Suprapubic skin (tissue), 4 donors: ENCODE data around the gene LRRC27. TPM values are rescaled to one million over a fixed set of nuclear protein-coding genes. Genes with fewer than 3 reads are reported as not detected.

Experiments
- DNase-seq, 2 donors: peaks; one replicate each; pipeline ENCODE4 v3.0.0-alpha.2; 2019; ENCODE audit warnings: low spot score in 2 of 2
- H3K27ac ChIP-seq: fragments of 200-600 bp; sonication (generic); one replicate; pipeline ENCODE4 v1.5.1; 2019
- H3K27me3 ChIP-seq: fragments of 200-600 bp; sonication (generic); one replicate; pipeline ENCODE4 v1.5.1; 2019
- H3K36me3 ChIP-seq: fragments of 200-600 bp; sonication (generic); one replicate; pipeline ENCODE4 v1.5.1; 2019
- H3K4me1 ChIP-seq: fragments of 200-600 bp; sonication (generic); one replicate; pipeline ENCODE4 v1.5.1; 2019
- H3K4me3 ChIP-seq: fragments of 200-600 bp; sonication (generic); one replicate; pipeline ENCODE4 v1.5.1; 2019; ENCODE audit warnings: mild to moderate bottlenecking
- H3K9me3 ChIP-seq: fragments of 200-600 bp; sonication (generic); one replicate; pipeline ENCODE4 v1.5.1; 2019
- EP300 ChIP-seq: sonication (generic); formaldehyde crosslinking; IDR thresholded peaks from one replicate; pipeline ENCODE4 v1.6.1; 2017; ENCODE audit warnings: antibody characterized with exemption
- POLR2A ChIP-seq, 2 donors: fragments of 450-650 bp; IDR thresholded peaks; one replicate each; pipeline ENCODE4 v1.6.1; 2017; ENCODE audit warnings: antibody characterized with exemption in 2 of 2, mild to moderate bottlenecking in 2 of 2, moderate library complexity in 2 of 2
- POLR2AphosphoS5 ChIP-seq, 3 donors: sonication (generic); formaldehyde crosslinking; IDR thresholded peaks; one replicate each; pipeline ENCODE4 v1.6.1; 2017; ENCODE audit warnings: antibody characterized with exemption in 3 of 3
- WGBS: methylation state at CpG from one replicate; pipeline ENCODE4 v1.1.5; 2018; 5-methylcytosine and 5-hydroxymethylcytosine counted together
- total RNA-seq, 4 donors: library from RNA; depleted of rRNA; stranded (reverse); fragments of >200 nt; gene quantifications; one replicate each; pipeline ENCODE4 v1.1.0, GENCODE V29; 2016
- TF ChIP-seq, protein P1 (sequence below), 2 donors: fragments of 200-600 bp in 1 of 2; fragments of 450-650 bp in 1 of 2; sonication (generic) in 1 of 2; IDR thresholded peaks; one replicate each; pipeline ENCODE4 v1.5.1; 2016 to 2019; ENCODE audit warnings: antibody characterized with exemption in 2 of 2, mild to moderate bottlenecking in 1 of 2, moderate library complexity in 1 of 2

The LRRC27 gene
- total RNA-seq, 4 donors from 2014 or later: 6.6 to 13.1 (median 7.1) TPM

DNA sequence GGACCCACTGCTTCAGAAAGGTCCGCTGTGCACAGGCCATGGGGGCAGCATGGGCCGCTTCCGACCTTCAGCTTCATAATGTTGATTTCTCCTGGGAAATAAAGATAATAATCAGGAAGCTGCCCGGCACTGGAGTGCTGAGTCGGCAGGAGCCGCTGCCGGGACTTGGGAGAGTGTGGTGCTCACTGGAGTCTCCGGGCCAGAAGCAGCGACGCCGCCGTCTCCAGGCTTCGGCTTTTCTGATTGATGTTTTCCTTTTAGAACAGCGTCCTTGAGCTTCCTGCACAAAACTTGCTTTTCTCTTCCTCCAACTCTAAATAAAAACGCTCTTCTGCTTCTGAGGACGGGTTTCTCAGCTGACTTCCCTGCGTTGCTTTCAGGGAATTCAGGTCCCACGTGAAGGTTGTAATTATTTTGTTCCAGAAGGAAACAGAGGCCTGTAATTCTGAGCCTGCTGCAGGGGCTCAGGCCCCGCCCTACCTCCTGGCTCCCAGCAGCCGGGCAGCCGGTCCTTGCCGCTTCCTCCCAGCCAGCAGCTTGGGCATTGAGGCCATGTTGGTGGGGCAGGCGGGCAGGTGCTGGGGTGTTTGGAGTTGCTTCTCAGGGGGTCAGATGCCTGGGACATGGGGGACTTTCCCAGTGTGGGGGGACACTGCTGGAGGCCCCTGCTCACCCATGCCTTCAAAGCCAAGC, 79.7 kb downstream of the LRRC27 start:
- peaks cover 89% of the 10 kb centered on the region for H3K4me1 ChIP-seq
- 14% methylated on average over 17 of the region's 23 CpGs for WGBS
- TF ChIP-seq EP300: no peak
- no peak for TF ChIP-seq POLR2A (IDR thresholded peaks at IDR 0.05)
- TF ChIP-seq POLR2AphosphoS5 (IDR thresholded peaks at IDR 0.05): no peak
- TF ChIP-seq, protein P1, sequence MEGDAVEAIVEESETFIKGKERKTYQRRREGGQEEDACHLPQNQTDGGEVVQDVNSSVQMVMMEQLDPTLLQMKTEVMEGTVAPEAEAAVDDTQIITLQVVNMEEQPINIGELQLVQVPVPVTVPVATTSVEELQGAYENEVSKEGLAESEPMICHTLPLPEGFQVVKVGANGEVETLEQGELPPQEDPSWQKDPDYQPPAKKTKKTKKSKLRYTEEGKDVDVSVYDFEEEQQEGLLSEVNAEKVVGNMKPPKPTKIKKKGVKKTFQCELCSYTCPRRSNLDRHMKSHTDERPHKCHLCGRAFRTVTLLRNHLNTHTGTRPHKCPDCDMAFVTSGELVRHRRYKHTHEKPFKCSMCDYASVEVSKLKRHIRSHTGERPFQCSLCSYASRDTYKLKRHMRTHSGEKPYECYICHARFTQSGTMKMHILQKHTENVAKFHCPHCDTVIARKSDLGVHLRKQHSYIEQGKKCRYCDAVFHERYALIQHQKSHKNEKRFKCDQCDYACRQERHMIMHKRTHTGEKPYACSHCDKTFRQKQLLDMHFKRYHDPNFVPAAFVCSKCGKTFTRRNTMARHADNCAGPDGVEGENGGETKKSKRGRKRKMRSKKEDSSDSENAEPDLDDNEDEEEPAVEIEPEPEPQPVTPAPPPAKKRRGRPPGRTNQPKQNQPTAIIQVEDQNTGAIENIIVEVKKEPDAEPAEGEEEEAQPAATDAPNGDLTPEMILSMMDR (IDR thresholded peaks at IDR 0.05): no peak
- H3K27ac ChIP-seq: peak overlapping the region; percentile 86
- H3K27me3 ChIP-seq: no peaks in the 10 kb centered on the region
- DNase-seq: no peak
- peaks cover 4% of the 10 kb centered on the region for H3K36me3 ChIP-seq
- peak overlapping the region; percentile 3 for H3K4me3 ChIP-seq
- no peaks in the 10 kb centered on the region for H3K9me3 ChIP-seq

GRCh38 chr10:132412316-132413192, 80.6 kb downstream of the LRRC27 start:
- no peak for DNase-seq
- peak overlapping the region; percentile 86 for H3K27ac ChIP-seq
- TF ChIP-seq POLR2A (IDR thresholded peaks at IDR 0.05): no peak
- TF ChIP-seq, protein P1 (IDR thresholded peaks at IDR 0.05): no peak
- TF ChIP-seq POLR2AphosphoS5 (IDR thresholded peaks at IDR 0.05): no peak
- TF ChIP-seq EP300: no peak
- 72% methylated on average over 29 of the region's 29 CpGs for WGBS
- H3K4me3 ChIP-seq: no peak overlapping the region
- H3K27me3 ChIP-seq: no peaks in the 10 kb centered on the region
- H3K9me3 ChIP-seq: no peaks in the 10 kb centered on the region
- H3K36me3 ChIP-seq: peaks cover 3% of the 10 kb centered on the region
- H3K4me1 ChIP-seq: peaks cover 90% of the 10 kb centered on the region

DNA sequence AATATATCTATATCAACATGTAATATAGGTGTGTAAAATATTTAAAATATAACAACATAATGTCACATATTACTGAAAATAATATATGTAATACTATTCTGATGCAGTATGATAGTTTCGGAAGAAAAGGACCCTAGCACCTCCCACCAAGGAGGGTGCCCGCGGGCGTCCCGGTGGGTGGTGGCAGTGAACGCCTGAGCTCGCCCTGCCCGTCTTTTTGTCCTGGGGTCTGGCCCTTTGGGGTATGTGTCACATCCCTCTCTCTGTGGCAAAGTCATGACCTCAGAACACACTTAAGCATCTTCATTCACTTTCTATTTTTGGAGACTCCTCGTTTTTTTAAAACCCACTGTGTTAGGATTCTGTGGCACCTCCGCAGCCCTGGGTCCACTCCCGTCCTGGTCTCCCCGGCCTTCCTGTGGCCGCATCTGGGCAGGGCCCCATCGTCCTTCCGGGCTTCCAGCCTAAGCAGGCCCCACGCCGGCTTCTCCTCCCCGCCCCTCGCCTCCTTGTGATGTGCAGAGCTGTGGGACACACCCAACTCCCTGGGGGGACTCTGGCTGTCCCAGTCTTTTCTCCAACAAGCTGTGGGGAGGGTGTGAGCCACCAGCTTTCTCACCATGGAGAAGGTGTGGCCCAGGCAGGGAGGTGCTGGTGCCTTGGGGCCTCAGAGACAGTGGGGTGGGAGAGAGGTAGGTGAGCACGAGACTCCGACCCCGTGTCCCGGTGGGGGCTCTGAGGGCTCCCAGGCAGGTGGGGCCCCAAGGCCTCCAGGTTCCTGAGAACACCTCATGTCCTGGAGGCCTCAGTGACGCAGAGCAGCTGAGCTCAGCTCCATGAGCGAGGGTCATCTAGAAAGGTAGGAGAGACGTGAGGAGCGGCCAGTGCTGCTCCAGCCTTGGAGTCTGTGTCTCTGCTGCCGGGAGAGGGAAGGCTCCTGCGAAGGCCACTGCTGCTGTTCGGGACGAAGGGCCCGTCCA, 81.5 kb downstream of the LRRC27 start:
- DNase-seq: no peak
- H3K27ac ChIP-seq: peak overlapping the region; percentile 86
- TF ChIP-seq EP300 (no peak), POLR2AphosphoS5 (IDR thresholded peaks at IDR 0.05) (no peak), POLR2A (IDR thresholded peaks at IDR 0.05) (no peak)
- TF ChIP-seq, protein P1 (IDR thresholded peaks at IDR 0.05): no peak
- no peaks in the 10 kb centered on the region for H3K27me3 ChIP-seq
- H3K9me3 ChIP-seq: no peaks in the 10 kb centered on the region
- peaks cover 3% of the 10 kb centered on the region for H3K36me3 ChIP-seq
- WGBS: 44% methylated on average over 28 of the region's 32 CpGs
- peaks cover 90% of the 10 kb centered on the region for H3K4me1 ChIP-seq
- no peak overlapping the region for H3K4me3 ChIP-seq

DNA sequence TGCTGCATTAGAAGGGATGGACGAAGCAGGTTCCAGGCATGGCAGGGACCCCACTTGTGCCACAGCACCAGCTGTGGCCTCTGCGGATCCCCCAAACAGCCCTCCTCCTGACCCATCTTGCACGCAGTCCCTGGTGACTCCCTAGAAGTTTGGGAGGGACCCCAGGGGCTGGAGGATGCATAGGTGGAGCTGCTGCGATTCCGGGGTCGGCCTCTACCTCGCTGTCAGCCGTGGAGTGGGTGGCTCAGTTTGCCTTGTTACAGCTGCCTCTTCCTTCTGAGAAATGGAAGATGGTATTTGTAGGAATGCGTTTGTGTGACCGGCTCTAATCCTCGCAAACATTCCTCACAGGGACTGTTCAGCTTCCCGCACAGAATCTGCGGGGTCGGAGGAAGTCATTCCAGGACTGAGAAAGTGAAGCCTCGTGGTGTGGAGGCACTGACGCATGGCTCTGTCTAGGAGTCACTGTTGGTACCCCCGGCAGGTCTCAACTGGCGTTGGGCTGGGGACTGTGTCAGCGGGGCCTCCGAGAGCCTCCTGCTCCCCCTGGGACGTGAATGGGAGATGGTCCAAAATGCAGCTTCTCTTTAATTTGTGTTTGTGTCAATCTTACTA, 82.5 kb downstream of the LRRC27 start:
- no peak for DNase-seq
- Histone ChIP-seq H3K9me3 (no peaks in the 10 kb centered on the region), H3K27me3 (no peaks in the 10 kb centered on the region), H3K27ac (peak overlapping the region; percentile 86), H3K4me1 (peaks cover 90% of the 10 kb centered on the region), H3K4me3 (no peak overlapping the region), H3K36me3 (peaks cover 3% of the 10 kb centered on the region)
- WGBS: 79% methylated on average over 12 of the region's 21 CpGs
- no peak for TF ChIP-seq EP300
- TF ChIP-seq POLR2AphosphoS5 (IDR thresholded peaks at IDR 0.05): no peak
- TF ChIP-seq, protein P1 (IDR thresholded peaks at IDR 0.05): no peak
- no peak for TF ChIP-seq POLR2A (IDR thresholded peaks at IDR 0.05)
